Smooth muscle cell (in vitro differentiated cells): ENCODE results near the gene SPG21. TPM values are rescaled to one million over a fixed set of nuclear protein-coding genes. Genes with fewer than 3 reads are reported as not detected.
A peak's percentile ranks its signal among the peaks of the same experiment; 100 is the strongest.

Experiments
- DNase-seq: peaks from one replicate; lab custom pipeline; 2025; ENCODE audit not compliant: unreplicated experiment; lab: John Stamatoyannopoulos, UW
- H2AFZ ChIP-seq: fragments of 200-600 bp; sonication (generic); 2 replicates; pipeline ENCODE4 v1.6.0; 2016; ENCODE audit warnings: antibody characterized with exemption, low read depth, mild to moderate bottlenecking
- H3F3A ChIP-seq: fragments of 200-600 bp; sonication (generic); 2 replicates; pipeline ENCODE4 v1.6.0; 2017; ENCODE audit warnings: antibody characterized with exemption, low read depth
- H3K27ac ChIP-seq: fragments of 200-600 bp; sonication (generic); 2 replicates; pipeline ENCODE4 v1.5.1; 2016; ENCODE audit warnings: low read depth, mild to moderate bottlenecking
- H3K27me3 ChIP-seq: fragments of 200-600 bp; sonication (generic); 2 replicates; pipeline ENCODE4 v1.6.1; 2016; ENCODE audit warnings: low read depth, mild to moderate bottlenecking
- H3K36me3 ChIP-seq: fragments of 200-600 bp; sonication (generic); 2 replicates; pipeline ENCODE4 v1.5.1; 2016; ENCODE audit warnings: low read depth
- H3K4me1 ChIP-seq: fragments of 200-600 bp; sonication (generic); 2 replicates; pipeline ENCODE4 v1.5.1; 2016; ENCODE audit warnings: low read depth
- H3K4me2 ChIP-seq: fragments of 200-600 bp; sonication (generic); 2 replicates; pipeline ENCODE4 v1.6.0; 2016; ENCODE audit warnings: mild to moderate bottlenecking
- H3K4me3 ChIP-seq: fragments of 200-600 bp; sonication (generic); 2 replicates; pipeline ENCODE4 v1.5.1; 2016; ENCODE audit warnings: mild to moderate bottlenecking
- H3K79me2 ChIP-seq: fragments of 200-600 bp; sonication (generic); 2 replicates; pipeline ENCODE4 v1.6.0; 2016; ENCODE audit warnings: low read depth, mild to moderate bottlenecking
- H3K9ac ChIP-seq: fragments of 200-600 bp; sonication (generic); 2 replicates; pipeline ENCODE4 v1.6.0; 2016; ENCODE audit warnings: low read depth
- H3K9me3 ChIP-seq: fragments of 200-600 bp; sonication (generic); replicated peaks from 2 replicates; pipeline ENCODE4 v1.5.1; 2016; ENCODE audit warnings: low read depth
- H4K20me1 ChIP-seq: fragments of 200-600 bp; sonication (generic); 2 replicates; pipeline ENCODE4 v1.6.0; 2016; ENCODE audit warnings: low read depth
- CTCF ChIP-seq: fragments of 200-600 bp; sonication (generic); IDR thresholded peaks from 2 replicates; pipeline ENCODE4 v1.5.1; 2017; ENCODE audit warnings: borderline replicate concordance, mild to moderate bottlenecking, antibody characterized with exemption; ENCODE audit not compliant: insufficient read depth, poor library complexity, severe bottlenecking
- WGBS: methylation state at CpG from one replicate; pipeline ENCODE4 v1.1.7; 2016; ENCODE audit warnings: low lambda C conversion rate; 5-methylcytosine and 5-hydroxymethylcytosine counted together
- polyA plus RNA-seq: library from polyadenylated mRNA; unstranded; fragments of >200 nt; fragmentation: Nextera tagmentation; extraction: Ambion mirVana; gene quantifications from 2 replicates; pipeline ENCODE4 v1.2.1, GENCODE V29; 2016
- total RNA-seq: library from RNA; depleted of rRNA; stranded (reverse); fragments of >200 nt; gene quantifications from 2 replicates; pipeline ENCODE4 v1.2.3, GENCODE V29; 2014

The SPG21 gene
- total RNA-seq, result 84.8 and 94.4 TPM in 2 replicates
- 95.0 and 110 TPM in 2 replicates for polyA plus RNA-seq

DNA sequence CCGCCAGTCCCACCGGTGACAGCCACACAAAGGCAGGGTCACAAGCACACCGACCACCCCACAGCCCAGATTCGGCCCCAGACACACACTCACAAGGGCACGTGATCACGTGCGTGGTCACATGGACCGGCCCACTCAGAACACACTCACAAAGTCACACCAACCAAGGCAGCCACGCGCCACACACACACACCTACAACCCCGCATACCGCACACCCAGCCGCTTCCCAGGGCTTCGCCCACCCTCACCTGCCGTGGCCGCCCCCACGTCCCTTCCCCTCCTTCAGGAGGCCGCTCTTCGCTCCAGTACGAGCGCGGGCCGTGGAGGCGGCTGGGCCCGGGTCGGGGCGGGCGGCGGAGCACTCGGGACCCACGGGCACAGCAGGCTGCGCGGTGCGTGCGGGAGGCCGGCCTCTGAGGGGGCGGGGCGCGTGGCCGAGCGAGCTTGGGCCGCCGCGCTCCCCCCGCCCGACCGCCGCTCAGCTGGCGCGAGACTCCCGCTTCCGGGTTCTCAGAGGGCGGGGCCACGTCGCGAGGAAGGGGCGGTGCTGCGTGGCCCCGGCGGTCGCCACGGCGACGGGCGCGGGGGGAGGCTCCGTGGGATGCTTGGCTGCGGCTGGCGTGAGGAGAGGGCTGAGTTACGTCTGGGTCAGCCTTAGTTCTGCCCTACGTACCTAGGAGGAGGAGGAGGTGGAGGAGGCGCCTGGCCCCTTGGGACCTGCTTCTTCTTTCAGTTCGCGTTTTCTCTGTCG is at the start of gene SPG21:
Gene SPG21 (minus strand): TSS at position 499 of the 752 bp plus-strand sequence. CDS start 6,345 bp downstream, outside the sequence.
- Histone ChIP-seq H3F3A (no peaks in the 10 kb centered on the region), H4K20me1 (peaks cover 10% of the 10 kb centered on the region), H3K9me3 (no peaks in the 10 kb centered on the region), H3K36me3 (no peaks in the 10 kb centered on the region), H3K9ac (peak within 1 kb of the TSS; percentile 98), H3K27me3 (no peaks in the 10 kb centered on the region), H3K79me2 (peaks cover 15% of the 10 kb centered on the region), H3K27ac (peak within 1 kb of the TSS; percentile 96), H3K4me3 (peak within 1 kb of the TSS; percentile 93), H2AFZ (peak within 1 kb of the TSS; percentile 91), H3K4me1 (peaks cover 9% of the 10 kb centered on the region), H3K4me2 (peak within 1 kb of the TSS; percentile 95)
- TF ChIP-seq CTCF, result no peak
- WGBS, result 1% methylated on average over 41 of the region's 75 CpGs
- DNase-seq, result peak; percentile 80

GRCh38 chr15:65038836-65039235 is 49.1 kb upstream of the SPG21 start:
- Histone ChIP-seq H2AFZ (no peak overlapping the region), H3K4me3 (no peak overlapping the region), H3F3A (no peaks in the 10 kb centered on the region), H3K9ac (no peak overlapping the region), H3K4me1 (no peaks in the 10 kb centered on the region), H3K79me2 (no peaks in the 10 kb centered on the region), H4K20me1 (no peaks in the 10 kb centered on the region), H3K4me2 (no peak overlapping the region), H3K9me3 (no peaks in the 10 kb centered on the region), H3K36me3 (no peaks in the 10 kb centered on the region), H3K27me3 (no peaks in the 10 kb centered on the region), H3K27ac (no peak overlapping the region)
- 84% methylated on average over 5 of the region's 5 CpGs for WGBS
- no peak for DNase-seq
- no peak for TF ChIP-seq CTCF

GRCh38 chr15:65038428-65038827 is 48.7 kb upstream of the SPG21 start:
- 95% methylated on average over 3 of the region's 3 CpGs for WGBS
- H3K4me1 ChIP-seq, result no peaks in the 10 kb centered on the region
- H4K20me1 ChIP-seq, result no peaks in the 10 kb centered on the region
- no peaks in the 10 kb centered on the region for H3K9me3 ChIP-seq
- H3K4me2 ChIP-seq, result no peak overlapping the region
- no peak for TF ChIP-seq CTCF
- H3K79me2 ChIP-seq, result no peaks in the 10 kb centered on the region
- no peak overlapping the region for H2AFZ ChIP-seq
- H3F3A ChIP-seq, result no peaks in the 10 kb centered on the region
- H3K36me3 ChIP-seq, result no peaks in the 10 kb centered on the region
- no peak for DNase-seq
- H3K9ac ChIP-seq, result no peak overlapping the region
- H3K27me3 ChIP-seq, result no peaks in the 10 kb centered on the region
- no peak overlapping the region for H3K27ac ChIP-seq
- no peak overlapping the region for H3K4me3 ChIP-seq

DNA sequence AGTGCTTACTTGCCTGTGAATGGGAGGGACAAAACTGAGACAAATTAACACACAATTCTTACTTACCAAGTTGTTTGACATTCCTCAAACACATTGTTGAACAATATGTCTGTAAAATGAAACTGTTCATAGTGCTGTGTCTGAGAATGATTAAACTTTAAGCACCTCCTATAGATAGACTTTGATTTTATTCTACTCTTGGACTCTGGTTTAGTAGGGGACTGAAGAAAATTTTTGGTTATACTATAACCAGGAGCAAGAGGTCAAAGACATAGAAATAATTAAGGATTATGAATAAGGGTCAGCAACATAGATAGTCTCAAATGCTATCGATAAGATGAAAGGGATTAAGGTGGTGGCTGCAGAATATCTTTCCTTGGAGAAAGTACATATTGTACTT is 47.6 kb upstream of the SPG21 start:
- no peak overlapping the region for H3K4me3 ChIP-seq
- no peak overlapping the region for H2AFZ ChIP-seq
- no peaks in the 10 kb centered on the region for H3K4me1 ChIP-seq
- H3K4me2 ChIP-seq, result no peak overlapping the region
- H4K20me1 ChIP-seq, result no peaks in the 10 kb centered on the region
- no peaks in the 10 kb centered on the region for H3K9me3 ChIP-seq
- no peak overlapping the region for H3K27ac ChIP-seq
- no peak overlapping the region for H3K9ac ChIP-seq
- H3K36me3 ChIP-seq, result no peaks in the 10 kb centered on the region
- no peak for DNase-seq
- H3K79me2 ChIP-seq, result no peaks in the 10 kb centered on the region
- WGBS, result 100% methylated on average over 1 of the region's 1 CpG
- TF ChIP-seq CTCF, result no peak
- no peaks in the 10 kb centered on the region for H3K27me3 ChIP-seq
- H3F3A ChIP-seq, result no peaks in the 10 kb centered on the region
